GM12878 (cell line): ENCODE results near the gene OTOS.

Experiments
- CEBPB ChIP-seq, 2 experiments: fragments of 150-350 bp in 1 of 2; IDR thresholded peaks; 2 replicates each; pipeline ENCODE4 v1.6.1; 2012 to 2014; ENCODE audit warnings: low read depth in 2 of 2, low read length in 2 of 2, borderline replicate concordance in 1 of 2, inconsistent platforms in 1 of 2
- CTCF ChIP-seq, 3 experiments: IDR thresholded peaks in 2 of 3; conservative IDR thresholded peaks in 1 of 3; 2 replicates each; pipeline ENCODE4 v1.5.1; 2011; ENCODE audit warnings: low read depth in 3 of 3, low read length in 3 of 3, mild to moderate bottlenecking in 3 of 3, control low read depth in 2 of 3, moderate library complexity in 2 of 3, inconsistent platforms in 1 of 3, mixed read lengths in 1 of 3; ENCODE audit not compliant: control insufficient read depth in 2 of 3, insufficient read depth in 1 of 3; ENCODE audit errors: extremely low read depth in 1 of 3
- EGR1 ChIP-seq, 2 experiments: IDR thresholded peaks; 1 replicate in 1 of 2; 2 replicates in 1 of 2; pipeline ENCODE4 v1.6.1; 2011 to 2012; ENCODE audit warnings: low read depth in 2 of 2, low read length in 2 of 2, borderline replicate concordance in 1 of 2, mild to moderate bottlenecking in 1 of 2, moderate library complexity in 1 of 2

GRCh38 chr2:240133401-240133800 lies 7.1 kb downstream of the OTOS start:
- TF ChIP-seq EGR1 (IDR thresholded peaks at IDR 0.05; ENCODE audit: borderline replicate concordance in 1 of 2, low read depth in 2 of 2, low read length in 2 of 2), result no peak
- TF ChIP-seq CEBPB (IDR thresholded peaks at IDR 0.05; ENCODE audit: borderline replicate concordance in 1 of 2, low read depth in 2 of 2, low read length in 2 of 2), result no peak
- no peak for TF ChIP-seq CTCF (IDR thresholded peaks at IDR 0.05 in 2 of 3, conservative IDR thresholded peaks at IDR 0.05 in 1 of 3; ENCODE audit: control insufficient read depth in 2 of 3, extremely low read depth in 1 of 3, insufficient read depth in 1 of 3, low read depth in 3 of 3, low read length in 3 of 3)
